Measurements from ENCODE around the gene C1QTNF2. TPM values are rescaled to one million over a fixed set of nuclear protein-coding genes. Genes with fewer than 3 reads are reported as not detected.

C1QTNF2 gene
- total RNA-seq, 2 donors from 2014 or later = 0.56 to 0.73 TPM

DNA sequence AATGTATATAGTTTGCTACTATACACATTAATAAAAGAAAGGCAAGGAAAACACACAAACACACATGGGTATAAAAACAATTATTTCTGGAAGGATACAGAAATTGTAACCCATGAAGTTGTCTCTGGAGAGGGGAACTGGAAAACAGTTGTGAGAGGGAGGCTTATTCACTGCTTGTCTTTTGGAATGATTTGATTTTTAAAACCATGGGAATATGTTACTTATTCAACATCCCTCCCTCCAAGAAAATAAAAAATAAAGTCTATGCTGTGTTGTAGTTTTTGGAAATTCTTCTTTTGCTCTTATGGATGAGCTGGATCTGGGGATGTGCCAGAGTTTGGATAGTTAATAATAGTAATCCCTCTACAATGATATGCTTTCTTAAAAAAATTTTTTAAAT is 6.0 kb upstream of the C1QTNF2 start:
- DNase-seq (no peak), ATAC-seq (no peak)
- intact Hi-C loops (cut with DNase I, micrococcal nuclease) = no loop called here

DNA sequence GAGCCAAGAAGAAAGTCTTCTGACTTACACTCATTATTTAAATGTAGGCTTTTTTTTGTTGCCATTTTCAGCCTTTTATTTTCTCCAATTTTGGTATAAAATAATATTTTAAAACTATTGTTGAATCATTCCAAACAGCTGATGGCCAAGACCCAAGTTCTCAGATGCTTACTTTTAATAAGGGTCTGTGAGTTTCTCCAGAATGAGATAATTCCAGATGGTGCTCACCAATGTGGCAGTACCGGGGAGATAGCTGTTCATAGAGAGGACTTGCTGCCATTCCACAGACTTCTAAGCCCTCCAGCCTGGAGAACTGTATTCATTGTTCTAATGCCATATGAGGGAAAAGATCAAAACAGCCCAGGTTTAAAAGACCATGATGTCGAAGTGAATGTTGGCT is 5.3 kb upstream of the C1QTNF2 start:
- intact Hi-C loops (cut with DNase I, micrococcal nuclease) = no loop called here
- no peak for ATAC-seq
- DNase-seq = no peak

DNA sequence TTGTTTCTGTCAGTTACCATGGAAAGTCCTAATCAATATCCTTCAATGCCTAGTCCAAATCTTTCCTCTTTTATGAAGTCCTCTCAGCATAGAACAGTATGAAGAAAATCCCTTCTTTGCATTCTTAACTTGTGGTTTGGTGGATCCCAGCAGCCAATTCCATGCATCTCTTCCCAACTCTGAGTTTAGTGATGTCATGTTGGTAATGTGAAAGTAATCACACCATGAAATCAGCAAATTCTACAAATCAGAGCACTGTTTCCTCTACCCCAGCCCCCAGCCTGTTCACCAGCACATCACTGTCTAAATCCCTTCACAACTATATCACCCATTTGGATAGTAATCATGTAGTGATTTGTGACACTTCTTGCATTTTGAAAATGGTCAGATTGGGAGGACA is 4.7 kb upstream of the C1QTNF2 start:
- intact Hi-C loops (cut with DNase I, micrococcal nuclease) = no loop called here
- ATAC-seq (no peak), DNase-seq (no peak)

DNA sequence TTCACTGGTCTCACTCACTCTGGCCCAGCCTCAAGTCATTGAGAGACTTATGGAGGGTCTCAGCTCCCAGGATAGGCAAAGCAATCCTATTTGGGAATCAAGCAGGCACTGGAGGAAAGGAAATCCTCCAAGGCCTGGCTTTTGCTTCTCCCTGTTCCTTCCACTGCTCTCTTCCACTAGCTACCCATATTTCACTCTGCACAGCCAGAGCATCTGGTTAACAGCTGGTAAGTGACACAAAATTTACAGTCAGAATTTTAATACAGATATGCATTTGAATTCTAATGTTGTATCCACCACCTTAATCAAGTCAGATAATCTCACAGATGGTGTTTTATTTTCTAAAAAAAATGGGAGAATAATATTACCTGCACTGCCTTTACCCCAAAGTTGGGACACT is 868 bp upstream of the C1QTNF2 start:
- intact Hi-C loops (cut with DNase I, micrococcal nuclease) = no loop called here
- no peak for ATAC-seq
- no peak for DNase-seq

DNA sequence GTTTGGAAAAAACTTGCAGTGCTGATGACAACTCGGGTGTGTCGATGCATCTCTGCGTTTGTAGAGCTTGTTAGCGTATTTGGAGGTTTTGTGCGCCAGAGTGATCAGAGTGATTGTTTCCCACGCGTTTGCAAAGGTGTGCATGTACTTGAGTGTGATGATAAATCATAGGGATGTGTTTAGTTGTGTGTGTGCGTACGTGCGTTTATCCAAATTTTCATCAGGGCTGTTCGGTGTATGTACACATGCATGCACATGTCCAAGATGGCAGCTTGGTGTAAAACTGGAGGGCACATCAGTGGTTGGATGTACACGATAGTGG is 248 bp upstream of the C1QTNF2 start:
- intact Hi-C loops (cut with DNase I, micrococcal nuclease) = no loop called here
- ATAC-seq (no peak), DNase-seq (no peak)

DNA sequence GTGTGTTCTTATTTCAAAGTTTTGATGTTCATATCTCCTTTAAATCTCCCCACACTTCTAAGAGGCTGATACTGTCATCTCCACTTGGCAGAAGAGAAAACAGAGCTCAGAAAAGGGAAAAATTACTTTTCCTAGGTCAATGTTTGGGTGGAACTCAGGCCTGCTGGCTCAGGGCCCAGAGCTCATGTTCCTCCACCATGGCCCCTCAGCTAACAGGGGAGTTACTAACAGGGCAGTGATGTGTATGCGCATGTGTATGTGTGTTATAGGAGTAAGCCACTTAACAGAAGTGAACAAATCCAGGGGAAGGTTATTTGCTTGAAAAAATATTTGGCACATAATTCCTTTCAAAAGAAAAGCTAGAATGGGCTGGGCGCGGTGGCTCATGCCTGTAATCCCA is 2.5 kb downstream of the C1QTNF2 start:
- no peak for ATAC-seq
- no peak for DNase-seq
- intact Hi-C loops (cut with DNase I, micrococcal nuclease) = no loop called here

DNA sequence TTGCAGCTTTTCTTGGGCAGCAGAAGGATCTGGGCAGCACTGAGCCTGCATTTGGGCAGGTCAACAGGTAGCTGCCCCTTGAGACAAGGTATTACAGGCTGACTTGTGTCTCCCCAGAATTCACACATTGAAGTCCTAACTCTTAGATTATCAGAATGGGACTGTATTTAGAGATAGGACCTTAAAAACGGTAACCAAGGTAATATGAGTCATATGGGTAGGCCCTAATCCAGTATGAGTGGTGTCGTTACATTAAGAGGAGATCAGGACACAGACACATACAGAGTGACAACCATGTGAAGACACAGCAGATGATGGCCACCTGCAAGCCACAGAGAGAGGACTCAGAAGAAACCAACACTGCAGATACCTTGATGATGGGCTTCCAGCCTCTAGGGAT is 3.2 kb downstream of the C1QTNF2 start:
- intact Hi-C loops (cut with DNase I, micrococcal nuclease) = no loop called here
- DNase-seq = no peak
- no peak for ATAC-seq

DNA sequence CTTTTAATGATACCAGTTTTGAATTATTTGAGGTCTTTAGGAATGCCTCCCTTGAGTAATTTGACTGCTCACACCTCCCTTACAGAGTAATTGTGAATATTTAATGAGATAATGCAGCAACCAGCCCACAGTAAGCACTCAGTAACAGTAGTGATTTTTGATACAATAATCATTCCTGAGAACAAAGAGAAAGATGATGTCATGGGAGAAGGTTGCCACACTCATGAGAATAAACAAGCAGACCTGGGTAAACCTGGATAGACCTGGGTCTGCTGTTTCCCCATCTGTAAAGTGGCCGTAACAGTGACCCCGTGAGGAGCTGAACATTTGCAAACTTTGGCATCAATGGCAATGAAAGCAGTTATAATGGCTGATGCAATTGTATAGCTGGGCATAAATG is 4.2 kb downstream of the C1QTNF2 start:
- intact Hi-C loops (cut with DNase I, micrococcal nuclease) = no loop called here
- ATAC-seq (no peak), DNase-seq (no peak)

DNA sequence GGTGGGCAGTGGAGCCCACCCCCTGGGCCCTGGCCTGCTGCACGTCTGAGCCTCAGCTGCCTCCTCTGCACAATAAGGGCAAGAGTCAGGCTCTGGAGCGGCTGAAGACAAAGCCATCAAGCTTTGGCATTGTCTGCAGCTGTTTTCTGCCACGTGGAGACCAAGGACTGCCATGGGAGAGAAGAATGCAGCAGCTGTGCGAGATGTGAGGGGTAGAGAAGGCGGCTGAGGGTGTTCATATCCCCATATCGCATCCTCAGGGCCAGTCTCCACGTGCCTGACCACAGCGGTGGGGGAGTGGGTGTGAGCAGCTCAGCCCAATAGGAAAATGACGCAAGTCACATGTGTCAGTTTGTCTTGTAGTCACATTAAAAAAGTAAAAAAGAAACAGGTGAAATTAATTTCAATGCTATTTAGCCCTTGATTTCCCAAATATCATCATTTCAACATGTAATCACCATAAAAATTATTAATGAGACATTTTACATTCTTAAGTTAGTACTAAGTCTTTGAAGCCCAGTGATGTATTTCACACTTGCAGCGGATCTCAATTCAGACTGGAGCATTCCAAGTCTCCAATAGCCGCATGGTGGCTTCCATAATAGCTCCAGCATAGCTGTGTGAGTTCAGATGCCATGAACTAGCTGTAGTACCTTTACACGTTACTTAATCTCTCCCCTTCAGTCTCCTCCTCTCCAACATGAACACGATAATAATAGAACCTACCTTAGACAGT is 6.6 kb downstream of the C1QTNF2 start:
- DNase-seq = no peak
- ATAC-seq = no peak
- intact Hi-C loops (cut with DNase I, micrococcal nuclease) = no loop called here

DNA sequence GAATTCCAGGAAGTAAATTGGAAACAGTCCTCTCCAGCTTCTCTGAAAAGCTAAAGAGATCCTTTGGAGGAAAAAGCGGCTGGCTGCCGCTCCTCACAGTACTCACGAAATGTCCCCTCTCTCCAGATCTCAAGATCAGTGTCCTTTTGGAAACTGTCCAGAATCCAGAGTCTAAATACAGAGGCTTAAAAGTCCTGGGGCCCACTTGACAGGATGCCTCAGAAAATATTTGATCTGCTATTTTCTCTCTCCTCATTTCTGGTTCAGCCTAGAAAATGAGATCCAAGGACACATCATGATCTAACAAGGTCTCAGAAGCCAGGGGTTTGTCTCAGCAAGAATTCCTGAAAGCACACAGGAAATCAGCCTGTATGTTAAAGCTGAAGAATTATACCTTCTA is 7.2 kb downstream of the C1QTNF2 start:
- intact Hi-C loops (cut with DNase I, micrococcal nuclease) = no loop called here
- DNase-seq (no peak), ATAC-seq (peak; percentile 46)

DNA sequence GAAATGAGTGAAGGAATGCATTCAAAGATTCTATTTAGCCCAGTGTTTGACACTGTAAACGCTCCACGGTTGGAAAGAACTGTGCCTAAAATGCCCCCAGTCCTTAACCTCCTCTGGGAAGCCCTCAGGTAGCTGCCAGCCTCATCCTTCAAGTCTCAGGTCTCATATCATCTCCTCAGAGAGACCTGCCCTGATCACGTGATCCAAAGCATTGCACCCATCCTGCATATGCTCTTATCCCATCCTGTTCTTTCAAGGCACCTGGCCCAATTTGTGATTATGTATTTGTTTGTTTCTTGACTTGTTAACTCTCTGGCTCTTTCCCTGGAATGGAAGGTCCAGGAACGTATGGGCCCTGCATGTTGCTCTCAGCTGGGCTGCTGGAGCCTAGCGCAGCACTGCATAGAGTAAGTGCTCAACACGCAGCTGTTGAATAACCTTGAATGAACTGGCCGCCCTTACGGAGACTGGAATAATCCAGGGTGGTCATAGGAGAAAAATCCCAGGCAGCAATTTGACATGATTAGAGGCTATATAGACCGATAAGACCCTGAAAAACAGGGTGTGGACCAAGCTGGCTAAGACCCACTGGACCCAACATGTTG is 8.7 kb downstream of the C1QTNF2 start:
- DNase-seq (no peak), ATAC-seq (no peak)
- intact Hi-C loops (cut with DNase I, micrococcal nuclease) = no loop called here

DNA sequence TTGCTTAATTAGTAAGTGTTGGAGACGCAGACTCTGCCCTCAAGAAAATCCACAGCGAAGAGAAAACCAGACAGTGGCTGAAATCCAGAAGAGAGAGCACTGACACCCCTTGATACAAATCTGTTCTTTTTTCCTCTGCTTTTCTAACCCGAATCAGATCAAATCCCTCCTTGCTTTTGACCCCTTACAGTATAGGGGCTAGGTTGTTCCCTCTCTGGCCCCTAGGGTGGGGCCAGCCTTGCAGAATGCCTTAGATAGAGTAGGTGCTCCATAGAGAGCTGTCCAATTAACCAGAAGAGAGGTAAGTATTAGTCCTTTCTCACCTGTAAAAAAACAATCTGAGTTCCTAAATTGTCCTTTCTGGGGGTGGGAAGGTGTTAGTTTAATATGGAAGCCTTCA is 10.1 kb downstream of the C1QTNF2 start:
- DNase-seq (no peak), ATAC-seq (no peak)
- intact Hi-C loops (cut with DNase I, micrococcal nuclease) = no loop called here

DNA sequence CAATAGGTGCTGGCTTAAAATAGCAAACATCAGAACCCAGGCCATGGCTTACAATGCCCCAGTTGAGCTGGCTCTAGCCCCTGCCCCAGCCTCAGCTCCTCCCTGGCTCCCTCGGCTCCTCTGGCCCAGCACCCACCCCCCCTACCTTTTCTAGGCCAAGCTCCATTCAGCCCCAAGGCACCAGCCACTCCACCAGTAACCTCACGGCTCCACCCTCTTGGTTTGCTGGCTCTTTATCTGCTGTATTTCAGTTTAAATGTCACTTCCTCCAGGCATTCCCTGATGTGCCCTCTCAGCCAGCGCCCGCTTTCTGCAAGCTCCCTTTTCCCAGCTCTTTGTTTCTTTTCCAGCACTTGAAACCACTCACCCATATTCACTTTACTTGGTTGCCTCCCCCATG is 10.6 kb downstream of the C1QTNF2 start:
- ATAC-seq (peak; percentile 93), DNase-seq (peak in 1 of 2 donors; percentile 51)
- intact Hi-C loops (cut with DNase I, micrococcal nuclease) = no loop called here

DNA sequence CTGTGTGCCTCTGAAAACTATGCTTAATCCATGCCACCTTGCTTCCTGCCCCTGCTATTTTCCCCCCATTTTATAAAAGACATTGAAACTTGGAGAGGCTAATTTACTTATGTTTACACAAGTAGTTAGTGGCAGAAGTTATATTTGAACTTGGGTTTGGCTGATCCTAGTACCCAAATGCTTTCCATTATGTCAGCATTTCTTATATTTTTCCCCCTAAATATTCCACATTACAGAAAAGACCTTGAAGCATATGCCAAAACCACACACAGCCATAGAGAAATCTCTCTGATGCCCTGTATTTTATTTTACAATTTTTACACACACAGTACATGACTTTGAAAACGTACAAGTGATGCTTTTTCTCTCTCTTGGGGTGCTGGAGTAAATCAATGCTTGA is 11.2 kb downstream of the C1QTNF2 start:
- intact Hi-C loops (cut with DNase I, micrococcal nuclease) = no loop called here
- ATAC-seq (no peak), DNase-seq (no peak)

DNA sequence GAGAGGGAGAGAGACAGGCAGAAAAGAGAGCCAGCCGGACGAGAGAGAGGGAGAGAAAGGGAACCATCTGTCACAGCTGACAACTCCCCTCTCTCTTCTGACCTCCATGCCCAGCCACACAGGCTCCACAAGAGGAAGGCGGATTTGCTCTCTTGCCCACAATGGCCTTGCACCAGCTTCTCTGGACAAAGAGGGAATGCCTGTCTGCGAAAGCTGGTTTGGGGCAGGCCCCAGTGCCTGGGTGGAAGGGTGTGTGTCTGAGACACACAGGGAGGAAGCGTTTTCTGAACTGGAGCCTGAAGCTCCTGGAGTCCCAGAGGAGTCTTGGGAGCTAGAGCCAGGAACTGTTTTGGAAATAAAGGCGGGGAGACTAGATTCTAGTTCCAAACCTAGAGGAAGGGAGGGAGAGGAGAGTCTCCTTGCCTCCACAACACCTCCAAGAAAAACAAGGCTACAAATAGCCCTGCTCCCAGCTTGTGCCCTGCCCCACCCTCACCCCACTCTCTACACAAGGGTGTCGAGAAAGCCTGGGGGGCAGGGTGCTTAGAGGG is 12.5 kb downstream of the C1QTNF2 start:
- ATAC-seq (no peak), DNase-seq (no peak)
- intact Hi-C loops (cut with DNase I, micrococcal nuclease) = no loop called here

DNA sequence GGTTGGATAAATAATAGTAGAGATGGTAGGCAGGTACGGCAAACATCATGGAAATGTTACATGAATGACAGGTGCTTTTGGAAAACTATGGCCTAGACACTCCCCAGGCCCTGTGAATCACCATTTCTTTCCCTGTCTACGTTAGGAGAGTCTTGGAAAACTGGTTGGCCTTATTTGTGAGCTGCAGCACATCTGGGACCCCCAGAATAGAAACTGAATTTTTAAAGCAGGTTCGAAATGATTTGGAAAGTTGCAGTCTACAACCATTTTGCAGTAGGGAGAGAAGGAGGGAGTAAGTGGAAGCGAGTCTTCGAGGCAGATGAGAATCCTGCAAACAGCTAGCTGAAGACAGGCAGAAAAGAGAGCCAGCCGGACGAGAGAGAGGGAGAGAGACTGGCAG is 13.0 kb downstream of the C1QTNF2 start:
- ATAC-seq (no peak), DNase-seq (no peak)
- intact Hi-C loops (cut with DNase I, micrococcal nuclease) = no loop called here

DNA sequence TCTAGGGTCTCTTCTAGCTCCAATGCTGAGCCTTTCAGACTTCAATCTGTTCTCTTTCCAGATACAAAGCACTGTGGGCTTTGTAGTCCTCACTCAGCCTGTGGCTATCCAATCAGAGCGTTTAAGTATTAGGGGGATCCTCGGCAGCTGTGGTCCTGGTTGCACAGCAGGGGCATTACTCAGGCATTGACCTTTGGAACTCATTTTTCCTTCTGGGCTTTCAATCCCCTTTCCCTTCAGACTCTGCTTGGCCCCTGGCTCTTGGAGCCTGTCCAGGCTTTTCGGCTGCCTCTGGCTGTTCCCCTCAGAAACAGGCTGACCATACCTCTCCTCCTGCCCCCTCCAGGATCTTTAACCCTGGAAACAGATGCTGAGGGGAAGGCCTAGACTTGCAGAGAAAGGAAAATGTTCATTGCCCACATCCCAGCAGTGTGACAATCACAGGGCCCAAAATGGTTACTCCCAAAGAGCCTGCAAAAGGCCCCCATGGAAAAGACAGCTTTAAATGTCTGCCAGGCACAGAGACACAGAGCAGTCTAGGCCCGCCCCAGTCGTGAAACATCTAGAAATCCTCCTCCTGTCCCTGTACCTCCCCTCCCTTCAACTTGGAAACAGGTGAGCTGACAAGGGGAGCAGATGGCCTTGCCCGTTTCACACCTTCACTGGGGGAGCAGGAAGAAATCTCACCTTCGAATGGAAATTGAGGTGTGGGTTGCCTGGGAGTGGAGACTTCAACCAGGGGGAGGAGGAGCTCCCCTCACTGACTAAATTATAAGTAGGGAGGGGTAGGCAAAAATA is 13.7 kb downstream of the C1QTNF2 start:
- intact Hi-C loops (cut with DNase I, micrococcal nuclease) = no loop called here
- DNase-seq (no peak), ATAC-seq (no peak)

DNA sequence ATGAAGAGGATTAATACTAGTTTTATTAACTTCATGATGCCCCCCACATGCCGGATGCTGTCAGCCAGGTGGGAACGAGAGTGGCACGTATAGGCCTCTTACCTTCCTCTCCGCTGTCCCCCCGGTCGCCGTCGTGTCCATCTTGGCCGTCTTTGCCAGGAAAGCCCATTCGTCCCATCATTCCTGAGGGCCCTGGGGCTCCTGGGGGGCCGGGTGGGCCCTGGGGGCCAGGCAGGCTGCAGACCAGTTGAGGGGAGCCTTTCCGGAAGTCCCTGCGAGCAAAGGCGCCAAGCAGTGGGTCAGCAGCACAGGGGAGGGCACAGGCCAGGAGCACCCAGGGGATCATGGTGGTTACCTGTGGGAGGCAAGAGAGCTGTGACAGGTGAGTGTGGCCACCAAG is 15.8 kb downstream of the C1QTNF2 start:
- intact Hi-C loops (cut with DNase I, micrococcal nuclease) = no loop called here
- DNase-seq (no peak), ATAC-seq (no peak)

DNA sequence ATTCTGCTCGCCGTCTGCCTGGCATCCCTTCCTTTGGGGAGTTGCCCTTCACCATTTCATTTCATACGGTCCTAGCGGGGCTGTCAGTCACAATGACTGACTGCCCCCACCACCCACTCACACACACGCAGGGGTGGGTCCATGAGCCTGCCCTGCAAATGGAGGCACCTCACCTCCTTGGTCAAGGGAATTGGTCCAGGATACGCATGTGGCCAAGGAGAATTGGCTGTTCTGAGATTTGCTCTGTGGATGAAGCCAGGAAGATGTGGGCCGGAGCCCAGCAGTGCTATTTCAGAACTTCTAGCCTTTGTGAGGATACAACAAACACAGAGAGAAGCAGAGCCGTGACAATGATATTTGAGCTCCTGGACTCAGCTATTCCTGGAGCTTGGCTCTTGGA is 17.0 kb downstream of the C1QTNF2 start:
- intact Hi-C loops (cut with DNase I, micrococcal nuclease) = no loop called here
- no peak for ATAC-seq
- no peak for DNase-seq

DNA sequence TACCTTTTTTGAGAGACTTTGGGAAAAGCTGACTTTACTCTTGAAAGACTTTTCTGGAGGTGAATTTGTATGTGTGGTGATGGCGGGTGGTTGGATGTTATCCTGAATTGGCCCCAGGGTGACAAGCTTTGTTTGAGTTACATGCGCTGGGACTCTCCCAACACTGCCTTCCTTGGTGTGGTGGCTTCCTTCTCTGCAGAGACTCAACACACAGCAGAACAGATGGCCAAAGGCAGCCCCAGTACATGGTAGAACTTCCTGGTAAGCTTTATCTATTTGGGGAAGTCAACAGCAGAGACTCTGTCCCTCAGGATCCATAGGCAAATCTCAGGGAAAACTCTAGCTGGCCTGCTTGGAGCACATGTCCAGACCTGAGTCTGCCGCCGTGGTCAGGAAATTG is 18.1 kb downstream of the C1QTNF2 start:
- ATAC-seq (peak; percentile 50), DNase-seq (no peak)
- intact Hi-C loops (cut with DNase I, micrococcal nuclease) = no loop called here
